HG03460 (cell line): Measurements from ENCODE around the gene FASTK.

Experiments used
- ATAC-seq: cut with Tn5 transposase; IDR thresholded peaks from one replicate; pipeline ENCODE4 v1.9.1; 2021; ENCODE audit not compliant: unreplicated experiment

The FASTK gene

DNA sequence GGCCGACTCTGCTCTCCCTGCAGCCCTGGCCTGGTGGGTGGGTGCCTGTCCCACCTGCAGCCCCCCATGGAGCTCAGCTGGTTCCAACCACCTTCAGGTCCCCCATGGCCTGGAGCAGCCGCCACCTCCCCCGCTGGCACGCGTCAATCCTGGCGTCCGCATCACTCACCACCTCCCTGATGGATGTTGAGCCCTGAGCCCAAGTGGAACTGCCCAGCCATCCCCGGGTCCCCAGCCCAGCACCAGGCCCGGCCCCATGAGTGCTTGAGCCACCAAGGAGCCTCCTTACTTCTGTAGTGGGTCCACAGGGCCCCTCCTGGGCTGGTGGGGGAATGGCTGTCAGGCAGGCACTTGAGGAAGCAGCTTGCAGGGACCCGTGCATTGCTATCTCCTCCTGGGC lies 20.3 kb upstream of the FASTK start:
- ATAC-seq: no peak

DNA sequence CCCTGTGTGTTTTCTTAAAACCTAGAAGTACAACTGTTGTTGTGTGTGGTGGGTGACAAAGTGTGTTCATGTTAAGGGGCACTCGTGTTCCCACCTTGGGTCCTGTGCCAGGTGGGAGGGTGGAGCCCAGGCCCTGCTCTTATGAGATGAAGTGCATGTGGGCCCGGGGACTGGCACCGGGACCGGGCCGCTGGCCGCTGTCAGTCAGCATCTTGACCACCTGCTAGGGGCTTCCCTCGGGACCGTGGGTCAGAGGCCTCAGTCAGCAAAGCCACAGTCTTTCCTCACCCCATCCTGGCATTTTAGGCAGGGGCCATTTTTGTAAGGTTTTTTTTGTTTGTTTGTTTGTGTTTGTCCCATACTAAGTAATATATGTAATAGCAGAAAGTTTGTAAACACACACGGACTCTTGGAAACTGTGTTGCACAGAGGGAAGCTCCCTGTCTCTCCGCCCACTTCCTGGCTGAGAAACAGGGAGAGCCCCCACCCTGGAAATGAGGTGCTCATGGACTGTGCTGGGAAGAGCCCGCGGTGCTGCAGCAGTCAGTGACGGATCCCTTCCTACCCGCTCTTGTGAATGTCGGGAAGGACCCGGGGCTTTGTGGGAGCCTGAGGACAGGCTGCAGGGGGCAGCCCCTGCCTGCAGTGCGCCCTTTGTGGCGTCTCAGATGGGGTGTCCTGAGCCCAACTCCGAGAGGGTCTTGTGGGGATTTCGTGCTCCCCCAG lies 19.0 kb upstream of the FASTK start:
- no peak for ATAC-seq

DNA sequence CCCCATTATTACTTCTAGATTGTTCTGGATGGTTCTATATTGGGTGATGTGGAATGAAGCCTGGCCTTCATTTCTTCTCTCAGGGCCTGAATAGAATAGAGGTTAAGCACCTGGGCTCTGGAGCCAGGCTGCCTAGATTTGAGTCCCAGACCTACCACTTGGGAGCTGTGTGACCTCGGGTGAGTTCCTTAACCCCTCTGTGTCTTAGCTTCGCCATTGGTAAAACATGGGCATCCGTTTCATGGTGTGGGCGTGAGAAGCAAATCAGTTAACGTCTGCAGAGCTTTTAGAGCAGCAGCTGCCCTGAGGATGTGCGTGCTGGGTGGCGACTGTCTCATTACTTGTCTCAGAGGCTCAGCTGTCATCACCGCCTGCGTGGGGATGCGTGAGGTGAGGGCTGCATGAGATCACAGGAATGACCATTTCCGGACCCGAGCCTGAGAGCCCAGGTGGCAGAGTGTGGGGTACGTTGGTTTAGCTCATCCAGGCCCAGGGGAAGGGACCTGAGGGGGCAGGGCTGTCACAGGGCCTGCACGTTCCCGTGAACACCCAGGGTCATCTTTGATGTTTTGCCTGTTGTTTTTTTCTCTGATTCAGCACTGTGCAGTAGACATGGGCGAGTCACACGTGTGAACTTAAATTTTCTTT lies 15.3 kb upstream of the FASTK start:
- ATAC-seq: no peak

DNA sequence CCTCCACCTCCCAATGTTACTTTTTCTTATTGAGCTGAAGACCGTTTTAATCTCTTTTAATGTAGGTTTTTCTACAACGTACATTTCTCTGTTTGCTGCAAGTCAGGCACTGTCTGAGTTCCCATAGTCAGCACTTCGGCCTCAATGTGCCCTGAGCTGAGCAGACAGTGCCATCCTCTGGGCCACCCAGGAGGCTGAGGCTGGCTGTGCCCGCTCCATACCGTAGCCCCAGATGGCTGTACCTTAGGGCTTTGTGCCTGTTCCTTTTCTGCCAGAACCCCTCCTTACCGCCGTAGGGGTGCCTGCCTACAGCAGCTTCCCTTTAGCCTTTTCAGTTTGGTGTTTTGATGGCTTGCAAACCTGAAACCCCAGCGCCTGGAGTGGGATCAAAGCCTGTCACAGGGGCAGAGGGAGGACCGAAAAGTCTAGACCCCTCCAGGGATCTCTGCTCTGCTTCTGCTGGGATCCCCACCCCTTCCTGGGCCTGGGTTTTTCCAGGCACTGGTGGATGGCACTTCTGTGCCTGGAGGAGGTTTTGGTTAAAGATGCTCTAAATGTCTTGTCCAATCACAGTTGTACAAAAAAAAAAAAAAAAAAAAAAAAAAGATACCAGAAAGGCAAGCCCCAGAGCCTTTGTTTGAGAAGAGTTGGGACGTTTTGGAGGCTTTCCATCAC lies 14.7 kb upstream of the FASTK start:
- no peak for ATAC-seq

DNA sequence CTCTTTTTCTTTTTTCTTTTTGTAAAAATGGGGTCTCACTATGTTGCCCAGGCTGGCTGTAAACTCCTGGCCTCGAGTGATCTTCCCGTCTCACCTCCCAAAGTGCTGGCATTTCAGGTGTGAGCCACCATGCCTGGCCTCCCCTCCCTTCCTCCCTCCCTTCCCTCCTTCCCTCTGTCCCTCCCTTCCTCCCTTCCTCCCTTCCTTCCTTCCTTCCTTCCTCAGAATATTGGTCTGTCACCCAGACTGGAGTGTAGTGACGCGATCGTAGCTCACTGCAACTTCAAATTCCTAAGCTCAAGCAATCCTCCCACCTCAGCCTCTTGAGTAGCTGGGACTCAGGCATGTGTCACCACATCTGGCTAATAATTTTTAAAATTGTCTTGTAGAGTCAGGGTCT lies 14.1 kb upstream of the FASTK start:
- ATAC-seq: no peak

DNA sequence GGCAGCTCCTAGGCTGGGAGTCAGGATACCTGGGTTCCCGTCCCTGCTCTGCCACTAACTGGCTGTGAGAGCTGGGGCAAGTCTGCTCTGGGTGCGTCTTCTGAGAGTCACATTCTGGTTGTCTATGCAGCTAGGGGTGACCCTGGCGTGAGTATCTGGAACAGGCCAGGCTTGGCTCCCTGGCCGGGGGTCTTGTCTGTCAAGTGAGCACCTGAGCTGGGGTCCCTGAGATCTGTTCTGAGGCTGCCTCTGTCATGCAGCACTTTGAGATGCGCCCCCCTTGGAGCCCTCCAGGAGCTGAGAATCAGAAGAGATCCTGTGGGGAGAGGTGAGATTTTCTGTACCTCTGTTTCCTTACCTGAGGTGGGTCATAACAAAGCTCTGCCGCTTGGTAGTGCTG lies 13.1 kb upstream of the FASTK start:
- ATAC-seq: no peak

DNA sequence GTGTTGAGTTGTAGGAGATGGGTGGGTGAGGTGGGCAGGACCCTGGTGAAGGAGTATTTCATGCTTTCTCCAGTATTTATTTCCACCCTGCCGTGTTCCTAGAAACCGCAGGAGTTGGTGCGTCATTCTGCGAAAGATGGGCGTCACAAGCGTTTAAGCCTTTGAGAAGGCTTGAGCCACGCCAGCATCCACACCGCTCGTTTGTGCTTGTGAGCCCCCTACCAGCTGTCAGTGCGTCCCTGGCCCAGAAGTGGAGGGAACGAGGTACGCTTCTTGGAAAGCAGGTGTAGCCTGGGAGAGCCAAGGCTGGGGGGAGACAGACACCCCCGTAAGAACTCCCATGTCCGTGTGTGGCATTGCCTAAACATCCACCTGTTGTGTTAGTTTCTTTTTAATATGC lies 11.4 kb upstream of the FASTK start:
- no peak for ATAC-seq

DNA sequence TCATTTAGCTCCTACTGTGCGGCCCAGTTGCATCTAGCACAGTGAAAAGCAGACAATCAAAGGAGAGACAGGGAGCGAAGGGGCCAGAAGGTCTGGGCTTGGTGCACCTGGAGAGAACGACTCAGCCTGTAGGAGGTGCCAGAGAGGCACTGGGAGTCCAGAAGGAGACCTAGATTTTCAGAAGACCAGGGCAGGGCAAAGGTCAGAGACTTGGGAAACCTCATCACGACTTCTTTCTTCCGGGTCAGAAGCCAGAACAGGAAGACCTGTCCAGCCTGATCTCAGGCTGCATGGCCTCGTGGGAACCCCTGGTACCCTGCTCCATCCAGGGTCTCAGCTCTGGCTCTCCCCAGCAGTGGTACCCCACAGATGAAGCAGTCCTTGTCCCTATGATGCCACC lies 10.8 kb upstream of the FASTK start:
- ATAC-seq: no peak

DNA sequence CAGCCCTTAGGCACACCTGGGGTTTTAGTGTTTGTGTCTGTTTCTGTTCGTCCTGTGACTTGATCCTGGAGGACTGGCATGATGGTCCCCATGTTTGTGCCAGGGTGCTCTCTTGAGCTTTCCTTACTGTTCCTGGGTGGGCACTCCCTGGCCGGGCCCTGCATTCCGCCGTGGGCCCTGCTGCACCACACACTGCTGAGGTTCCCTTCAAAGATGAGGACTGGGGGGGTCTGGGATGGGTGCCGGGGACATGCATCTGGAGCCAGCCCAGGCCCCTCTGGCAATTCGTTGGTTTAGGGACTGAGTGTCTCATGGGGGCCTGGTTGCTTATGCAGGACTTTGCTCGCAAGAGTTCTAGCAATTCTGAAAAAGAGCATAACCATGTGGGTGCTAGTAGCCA lies 10.4 kb upstream of the FASTK start:
- no peak for ATAC-seq

DNA sequence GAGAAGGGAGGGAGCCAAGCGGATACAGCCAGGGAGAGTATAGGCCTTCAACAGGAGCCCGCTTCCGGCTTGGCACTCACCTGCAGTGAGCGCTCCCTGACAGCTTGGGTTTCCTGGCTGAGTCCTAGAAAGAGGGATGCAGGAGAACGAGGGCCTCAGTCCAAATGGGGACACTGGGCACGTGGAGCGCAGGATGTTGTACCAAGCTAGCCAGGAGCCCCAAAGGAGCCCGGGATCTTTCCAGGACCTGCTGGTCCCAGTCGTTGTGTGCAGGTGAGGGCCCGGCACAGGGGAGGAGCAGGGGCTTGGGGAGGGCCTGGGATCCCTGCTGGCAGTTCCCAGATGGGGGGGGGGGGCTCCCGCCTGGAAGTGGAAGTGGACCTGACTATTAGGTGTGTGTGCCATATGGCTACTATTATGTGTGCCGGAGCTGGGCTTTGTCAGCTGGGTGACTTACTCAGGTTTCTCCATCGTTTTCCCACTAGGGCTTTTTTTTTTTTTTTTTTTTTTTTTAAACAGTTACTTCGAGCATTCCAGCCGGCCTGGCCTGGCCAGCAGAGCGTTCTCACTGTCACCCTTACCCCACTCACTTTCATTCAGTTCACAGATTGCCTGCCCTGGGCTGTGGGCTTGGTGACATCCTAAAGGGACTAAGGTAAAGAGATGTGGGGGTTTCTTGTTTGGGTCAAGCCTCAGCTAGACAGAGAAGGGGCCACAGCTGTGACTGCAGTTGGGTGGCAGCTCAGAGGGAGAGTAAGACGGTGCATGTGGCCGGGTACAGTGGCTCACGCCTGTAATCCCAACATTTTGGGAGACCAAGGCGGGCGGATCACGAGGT lies 9.5 kb upstream of the FASTK start:
- no peak for ATAC-seq

DNA sequence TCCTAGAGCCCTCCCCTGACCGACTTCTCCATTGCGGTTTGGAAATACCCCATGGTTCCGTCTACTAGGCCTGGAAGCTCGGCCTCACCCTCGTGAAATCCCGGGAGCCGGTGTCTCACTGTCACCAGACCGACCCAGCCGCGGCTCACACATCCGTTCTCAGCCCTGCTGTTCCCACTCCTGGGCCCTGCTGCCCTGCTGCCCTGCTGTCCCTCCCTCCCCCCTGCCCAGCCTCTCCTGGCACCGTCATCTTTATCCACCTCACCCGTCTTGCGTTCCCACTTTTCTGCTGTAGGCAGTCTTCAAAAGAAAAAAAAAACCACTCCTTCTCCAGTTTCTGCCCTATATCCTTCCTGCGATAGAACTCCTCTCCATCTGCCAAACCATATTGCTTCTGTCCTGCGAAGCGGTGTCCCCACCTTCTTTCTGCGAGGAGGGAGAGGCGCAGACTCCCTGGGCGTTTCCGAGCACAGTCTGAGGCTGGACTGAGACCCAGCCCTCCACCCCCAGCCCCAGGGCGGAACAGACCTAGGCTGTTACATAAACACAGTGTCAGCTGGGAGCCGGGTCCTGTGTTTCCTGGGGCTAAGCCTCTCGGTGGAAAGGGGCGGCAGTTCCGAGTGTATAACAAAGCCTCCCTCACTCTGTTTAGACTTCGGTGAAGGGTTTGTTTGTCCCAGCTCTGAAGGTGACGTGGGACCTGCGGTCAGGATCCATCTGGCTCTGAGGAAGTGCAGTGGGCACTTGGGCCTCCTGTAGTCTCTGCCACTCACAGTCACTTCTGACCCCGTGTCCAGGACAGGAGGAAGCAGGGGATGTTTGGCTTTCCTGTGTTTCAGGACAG lies 8.5 kb upstream of the FASTK start:
- ATAC-seq: no peak

DNA sequence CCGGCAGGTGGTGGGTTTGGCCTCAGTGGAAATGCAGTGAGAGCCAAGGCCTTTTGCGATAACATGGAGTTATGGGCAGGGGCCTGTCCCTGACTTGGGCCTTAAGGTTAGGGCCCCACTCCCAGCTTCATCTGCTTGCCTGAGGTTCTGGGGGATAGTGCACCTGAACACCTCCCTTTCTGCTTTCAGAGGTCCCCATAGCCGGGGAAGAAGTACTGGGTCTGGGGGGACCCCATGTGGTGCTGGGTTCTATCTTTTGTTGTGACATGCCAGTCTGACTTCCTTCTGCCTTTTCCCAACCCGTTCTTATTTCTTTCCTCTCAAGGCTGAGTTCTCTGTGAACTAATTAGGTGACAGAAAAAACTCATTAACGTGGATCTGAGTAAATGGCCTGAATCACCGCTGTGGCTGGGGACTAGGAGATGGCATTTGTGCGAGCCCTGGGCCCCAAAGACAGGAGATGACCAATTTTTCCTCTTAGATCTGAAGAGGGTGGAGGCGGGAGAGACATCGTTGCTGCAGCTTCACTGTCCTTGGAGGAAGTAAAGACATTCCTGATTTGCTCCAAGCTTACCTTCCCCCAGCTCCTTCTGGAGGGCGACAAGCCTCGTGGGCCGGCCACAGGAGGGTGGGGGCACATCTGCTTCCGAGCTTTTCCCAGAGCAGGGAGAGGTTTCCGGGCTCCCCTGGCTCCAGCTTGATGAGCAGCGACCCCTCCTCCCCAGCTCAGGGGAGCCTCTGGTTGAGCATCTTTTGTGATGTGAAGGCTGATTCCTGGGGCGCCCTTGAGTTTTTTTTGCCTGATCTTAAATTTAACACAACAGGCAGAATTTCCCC lies 7.6 kb upstream of the FASTK start:
- ATAC-seq: no peak

DNA sequence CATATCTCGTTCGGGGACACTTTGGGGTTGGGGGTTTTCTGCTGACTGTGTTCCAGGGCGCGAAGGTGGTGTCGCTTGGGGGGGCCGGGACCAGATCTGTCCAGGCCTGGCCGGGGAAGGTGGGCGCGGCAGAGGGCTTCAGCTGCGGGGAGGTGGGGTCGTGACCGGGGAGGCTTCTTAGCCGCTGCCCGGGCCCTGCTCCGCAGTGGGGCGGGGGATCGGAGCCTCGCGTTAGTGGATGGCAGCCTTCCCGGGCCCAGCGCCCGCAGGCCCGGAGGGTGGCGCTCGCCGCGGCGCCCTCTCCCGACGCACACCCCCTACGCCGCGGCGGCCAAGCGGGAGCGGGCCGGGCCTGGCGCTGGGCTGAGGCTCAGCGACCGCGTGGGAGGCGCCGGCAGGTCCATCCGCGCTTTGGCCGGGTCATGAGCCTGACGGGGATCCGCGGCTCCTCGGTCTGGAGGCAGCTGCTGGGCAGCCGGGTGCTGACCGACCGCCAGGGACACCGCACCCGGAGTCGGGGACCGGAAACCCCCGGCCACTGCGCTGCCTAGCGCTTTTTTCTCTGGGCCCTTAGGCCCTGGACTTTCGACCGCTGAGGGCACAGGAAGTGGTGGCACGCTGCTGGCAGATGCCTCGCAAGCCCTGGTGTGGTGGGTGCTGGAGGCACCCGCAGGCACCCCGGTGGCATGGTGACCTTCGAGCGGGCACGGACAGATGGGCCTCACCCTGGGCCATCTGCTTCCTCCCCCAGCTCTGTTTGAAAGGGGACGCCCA lies 6.8 kb upstream of the FASTK start:
- no peak for ATAC-seq

DNA sequence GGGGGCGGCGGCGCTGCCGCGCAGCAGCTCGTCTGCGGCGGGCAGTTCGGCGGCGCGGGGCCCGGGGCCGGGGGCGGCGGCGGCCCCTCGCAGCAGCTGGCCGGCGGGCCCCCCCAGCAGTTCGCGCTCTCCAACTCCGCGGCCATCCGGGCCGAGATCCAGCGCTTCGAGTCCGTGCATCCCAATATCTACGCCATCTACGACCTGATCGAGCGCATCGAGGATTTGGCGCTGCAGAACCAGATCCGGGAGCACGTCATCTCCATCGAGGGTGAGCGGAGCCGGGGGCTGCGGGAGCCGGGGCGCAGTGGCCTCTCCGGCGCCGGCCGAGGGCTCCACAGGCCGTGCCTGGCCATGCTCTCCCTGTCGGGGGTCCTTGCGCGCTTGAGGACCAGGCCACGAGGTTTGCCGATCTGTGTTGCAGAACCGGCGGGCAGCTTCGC lies 6.2 kb upstream of the FASTK start:
- no peak for ATAC-seq

DNA sequence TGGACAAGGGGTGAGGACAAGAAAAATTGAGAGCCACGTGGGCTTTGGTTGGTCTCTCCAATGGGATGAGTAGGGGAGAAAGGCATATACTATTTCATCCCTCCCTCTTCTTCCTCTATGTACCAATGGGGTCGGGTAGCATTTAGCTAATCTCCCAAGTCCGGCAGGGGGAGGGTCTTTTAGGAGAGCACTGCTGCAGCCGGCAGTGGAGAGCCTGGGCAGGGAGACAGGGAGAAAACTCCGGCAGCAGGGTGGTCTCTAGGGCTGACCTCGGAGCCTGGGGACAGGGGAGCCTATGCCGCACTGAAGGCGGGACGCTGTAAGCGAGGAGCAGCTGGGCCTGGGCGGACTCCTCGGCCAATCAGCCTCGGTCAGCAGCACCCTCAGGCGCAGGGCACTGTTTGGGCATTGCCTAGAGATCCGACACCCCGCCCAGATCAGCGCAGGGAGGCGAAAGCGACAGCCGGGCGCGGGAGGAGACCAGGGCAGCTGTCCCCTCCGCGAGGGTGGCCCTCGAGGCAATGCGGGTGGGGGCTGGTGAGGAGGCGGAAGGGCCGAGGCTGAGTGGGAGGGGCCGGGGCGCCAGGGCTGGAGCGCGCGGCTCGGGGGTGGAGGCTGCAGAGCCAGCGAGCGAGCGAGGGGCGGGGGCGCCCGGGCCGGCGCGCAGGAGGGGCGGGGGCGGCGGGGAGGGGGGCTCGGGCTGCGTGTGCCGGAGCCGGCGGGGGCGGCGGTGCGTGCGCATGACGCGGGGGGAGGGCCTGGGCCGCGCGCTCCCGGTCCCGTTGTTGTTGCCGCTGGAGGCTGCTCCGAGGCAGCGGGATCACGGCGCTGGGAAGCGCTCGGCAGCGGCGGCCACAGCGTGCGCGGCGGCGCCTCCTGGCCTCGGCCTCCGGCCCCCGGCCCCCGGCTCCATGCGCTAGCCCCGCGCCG lies 5.3 kb upstream of the FASTK start, which contains the start of gene AGAP3:
Gene AGAP3, plus strand, starts transcription at position 785 of the 930 bp plus-strand sequence. CDS start 267 bp downstream, outside the sequence.
- peak; percentile 37 for ATAC-seq

DNA sequence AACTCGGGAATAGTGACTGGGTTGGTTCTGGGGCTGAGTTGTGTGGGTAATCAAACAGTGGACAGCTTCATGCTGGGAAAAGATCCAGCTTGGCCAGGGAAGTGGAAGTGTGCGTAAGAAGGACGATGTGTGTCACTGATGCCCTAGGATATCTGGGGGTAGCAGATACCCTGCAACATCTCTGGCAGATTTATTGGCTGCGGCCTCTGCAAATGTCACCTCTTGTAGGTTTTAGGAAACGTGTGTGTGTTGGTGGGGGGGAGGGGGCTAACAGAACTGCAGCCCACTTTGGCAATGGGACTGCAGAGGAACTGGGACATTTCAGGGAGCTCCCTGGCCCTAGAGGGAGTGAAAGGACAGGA lies 4.7 kb upstream of the FASTK start:
- ATAC-seq: no peak

DNA sequence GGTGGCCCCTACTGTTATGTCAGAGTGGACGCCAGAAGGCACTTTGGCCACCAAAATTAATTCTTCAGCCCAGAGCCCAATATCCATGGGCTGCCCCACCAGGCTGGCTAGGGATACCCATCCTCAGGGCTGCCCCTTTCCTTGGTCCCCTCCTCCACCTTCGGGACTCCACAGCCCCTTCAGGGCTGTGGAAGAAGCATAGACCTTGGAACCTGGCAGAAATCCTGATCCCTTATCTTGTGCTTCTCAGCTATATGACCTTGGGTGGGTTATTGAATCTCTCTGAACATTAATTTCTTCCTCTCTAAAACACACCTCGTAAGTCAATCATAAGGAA lies 3.2 kb upstream of the FASTK start:
- ATAC-seq: no peak
